Measurements from ENCODE around the gene CEACAM1. TPM values are rescaled to one million over a fixed set of nuclear protein-coding genes. Genes with fewer than 3 reads are reported as not detected.
A peak's percentile ranks its signal among the peaks of the same experiment; 100 is the strongest.

The CEACAM1 gene
- polyA plus RNA-seq, 1 donor (not counting 4 experiments of a cell fraction or from before 2014, with no cell fraction given): 2.2 TPM

DNA sequence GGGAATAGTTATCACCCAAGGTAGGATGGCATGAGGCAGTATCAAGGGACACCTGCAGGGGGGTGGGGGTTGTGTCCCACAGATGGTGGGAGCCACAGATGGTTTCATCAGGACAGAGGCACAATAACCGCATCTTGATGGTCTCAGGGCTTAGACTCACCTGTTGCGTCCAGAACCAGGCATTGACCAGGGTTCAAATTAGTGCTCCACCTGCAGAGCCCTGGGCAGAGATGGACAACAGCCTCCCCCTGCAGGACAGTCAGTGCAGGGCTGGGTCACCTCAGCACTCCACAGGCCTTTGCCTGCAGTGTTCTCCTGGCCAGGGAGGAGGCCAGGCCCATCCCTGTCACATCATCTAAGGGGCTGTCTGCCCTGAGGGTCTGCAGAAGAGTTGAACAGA is 14.5 kb upstream of the CEACAM1 start:
- FAIRE-seq: no peak

DNA sequence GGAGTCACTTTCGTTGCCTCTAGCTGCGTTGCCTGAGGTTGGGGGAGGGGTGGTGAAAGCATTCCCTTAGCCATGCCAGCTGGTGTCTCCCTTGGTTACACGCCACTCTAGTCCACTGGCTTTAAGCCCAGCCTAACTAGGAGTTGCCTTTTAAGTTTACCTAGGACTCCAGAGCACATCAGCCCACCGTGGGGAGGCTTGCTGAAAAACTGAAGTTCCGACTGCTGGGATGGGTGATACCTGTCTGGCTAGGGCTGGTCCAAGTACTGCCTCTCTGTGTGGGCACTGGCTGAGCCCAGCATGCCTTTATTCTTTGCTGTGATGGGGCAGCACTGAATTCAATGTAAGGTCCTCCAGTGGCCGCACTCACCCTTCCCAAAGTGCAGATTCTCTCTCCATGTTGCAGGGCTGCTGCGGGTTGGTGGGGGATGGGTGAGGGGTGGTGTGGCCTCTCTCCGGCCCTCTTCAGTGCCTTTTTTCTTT is 11.8 kb upstream of the CEACAM1 start:
- H3K4me3 ChIP-seq (ENCODE audit: control insufficient read depth in 2 of 3, extremely low read depth in 1 of 3, insufficient read depth in 2 of 3, low read depth in 1 of 3, low read length in 3 of 3): no peak overlapping the region
- H4K20me1 ChIP-seq (ENCODE audit: control insufficient read depth, extremely low read depth, insufficient read depth, low read length): no peaks in the 10 kb centered on the region
- no peaks in the 10 kb centered on the region for H3K9me1 ChIP-seq (ENCODE audit: control insufficient read depth, extremely low read depth, insufficient read depth, low read length)
- DNase-seq (ENCODE audit: low read depth, low spot score) (no peak), FAIRE-seq (no peak)
- H3K27ac ChIP-seq (ENCODE audit: control insufficient read depth, insufficient read depth, low read length): no peak overlapping the region
- H3K79me2 ChIP-seq (ENCODE audit: control insufficient read depth, insufficient read depth, low read length): no peaks in the 10 kb centered on the region
- no peaks in the 10 kb centered on the region for H3K4me1 ChIP-seq (ENCODE audit: control insufficient read depth, extremely low read depth, insufficient read depth, low read length)
- no peak overlapping the region for H3K9ac ChIP-seq (ENCODE audit: control insufficient read depth, extremely low read depth, insufficient read depth, low read length)
- no peak overlapping the region for H3K4me2 ChIP-seq (ENCODE audit: control insufficient read depth, extremely low read depth, insufficient read depth, low read depth, low read length)
- no peaks in the 10 kb centered on the region for H3K9me3 ChIP-seq (ENCODE audit: control insufficient read depth, low read depth, low read length)
- TF ChIP-seq EZH2 (IDR thresholded peaks at IDR 0.05; ENCODE audit: low read length): no peak
- TF ChIP-seq, protein P1, sequence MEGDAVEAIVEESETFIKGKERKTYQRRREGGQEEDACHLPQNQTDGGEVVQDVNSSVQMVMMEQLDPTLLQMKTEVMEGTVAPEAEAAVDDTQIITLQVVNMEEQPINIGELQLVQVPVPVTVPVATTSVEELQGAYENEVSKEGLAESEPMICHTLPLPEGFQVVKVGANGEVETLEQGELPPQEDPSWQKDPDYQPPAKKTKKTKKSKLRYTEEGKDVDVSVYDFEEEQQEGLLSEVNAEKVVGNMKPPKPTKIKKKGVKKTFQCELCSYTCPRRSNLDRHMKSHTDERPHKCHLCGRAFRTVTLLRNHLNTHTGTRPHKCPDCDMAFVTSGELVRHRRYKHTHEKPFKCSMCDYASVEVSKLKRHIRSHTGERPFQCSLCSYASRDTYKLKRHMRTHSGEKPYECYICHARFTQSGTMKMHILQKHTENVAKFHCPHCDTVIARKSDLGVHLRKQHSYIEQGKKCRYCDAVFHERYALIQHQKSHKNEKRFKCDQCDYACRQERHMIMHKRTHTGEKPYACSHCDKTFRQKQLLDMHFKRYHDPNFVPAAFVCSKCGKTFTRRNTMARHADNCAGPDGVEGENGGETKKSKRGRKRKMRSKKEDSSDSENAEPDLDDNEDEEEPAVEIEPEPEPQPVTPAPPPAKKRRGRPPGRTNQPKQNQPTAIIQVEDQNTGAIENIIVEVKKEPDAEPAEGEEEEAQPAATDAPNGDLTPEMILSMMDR (optimal IDR thresholded peaks at IDR 0.05 in 1 of 3, IDR thresholded peaks at IDR 0.05 in 1 of 3, conservative IDR thresholded peaks at IDR 0.05 in 1 of 3; ENCODE audit: extremely low read depth in 1 of 3, insufficient read depth in 2 of 3, low read length in 3 of 3): no peak
- no peaks in the 10 kb centered on the region for H3K27me3 ChIP-seq (ENCODE audit: control insufficient read depth, extremely low read depth, insufficient read depth, low read length)
- H3K36me3 ChIP-seq (ENCODE audit: control insufficient read depth in 2 of 2, extremely low read depth in 1 of 2, insufficient read depth in 2 of 2, low read length in 2 of 2): no peaks in the 10 kb centered on the region
- no peak overlapping the region for H2AFZ ChIP-seq (ENCODE audit: control insufficient read depth, low read length)
- dilution Hi-C loops (cut with MboI; ENCODE audit: extremely low pct_ligation_motif_present, low sequenced_read_pairs): no loop called here

More for the DNA sequence above, 14.5 kb upstream of the CEACAM1 start:
- no peak overlapping the region for H3K4me2 ChIP-seq (ENCODE audit: control insufficient read depth, extremely low read depth, insufficient read depth, low read depth, low read length)
- no peaks in the 10 kb centered on the region for H4K20me1 ChIP-seq (ENCODE audit: control insufficient read depth, extremely low read depth, insufficient read depth, low read length)
- H3K27ac ChIP-seq (ENCODE audit: control insufficient read depth, insufficient read depth, low read length): no peak overlapping the region
- H3K9ac ChIP-seq (ENCODE audit: control insufficient read depth, extremely low read depth, insufficient read depth, low read length): no peak overlapping the region
- no peaks in the 10 kb centered on the region for H3K9me3 ChIP-seq (ENCODE audit: control insufficient read depth, low read depth, low read length)
- TF ChIP-seq, protein P1 (optimal IDR thresholded peaks at IDR 0.05 in 1 of 3, IDR thresholded peaks at IDR 0.05 in 1 of 3, conservative IDR thresholded peaks at IDR 0.05 in 1 of 3; ENCODE audit: extremely low read depth in 1 of 3, insufficient read depth in 2 of 3, low read length in 3 of 3): peak in 2 of 3 experiments; percentile 4 to 22
- no peak for TF ChIP-seq EZH2 (IDR thresholded peaks at IDR 0.05; ENCODE audit: low read length)
- H3K79me2 ChIP-seq (ENCODE audit: control insufficient read depth, insufficient read depth, low read length): no peaks in the 10 kb centered on the region
- DNase-seq (ENCODE audit: low read depth, low spot score): no peak
- no peaks in the 10 kb centered on the region for H3K36me3 ChIP-seq (ENCODE audit: control insufficient read depth in 2 of 2, extremely low read depth in 1 of 2, insufficient read depth in 2 of 2, low read length in 2 of 2)
- H3K4me3 ChIP-seq (ENCODE audit: control insufficient read depth in 2 of 3, extremely low read depth in 1 of 3, insufficient read depth in 2 of 3, low read depth in 1 of 3, low read length in 3 of 3): no peak overlapping the region
- H3K27me3 ChIP-seq (ENCODE audit: control insufficient read depth, extremely low read depth, insufficient read depth, low read length): no peaks in the 10 kb centered on the region
- dilution Hi-C loops (cut with MboI; ENCODE audit: extremely low pct_ligation_motif_present, low sequenced_read_pairs): no loop called here
- no peaks in the 10 kb centered on the region for H3K9me1 ChIP-seq (ENCODE audit: control insufficient read depth, extremely low read depth, insufficient read depth, low read length)
- no peaks in the 10 kb centered on the region for H3K4me1 ChIP-seq (ENCODE audit: control insufficient read depth, extremely low read depth, insufficient read depth, low read length)
- no peak overlapping the region for H2AFZ ChIP-seq (ENCODE audit: control insufficient read depth, low read length)
